Lung (tissue), 12 donors: ENCODE data around the gene GLI3. TPM values are rescaled to one million over a fixed set of nuclear protein-coding genes. Genes with fewer than 3 reads are reported as not detected.
A peak's percentile ranks its signal among the peaks of the same experiment; 100 is the strongest.

ENCODE experiments used
- ATAC-seq: fragments of 200-7000 bp; cut with Tn5 transposase; one replicate; pipeline ENCODE4 v1.9.1; 2020; ENCODE audit warnings: moderate number of reproducible peaks; ENCODE audit not compliant: insufficient read depth, low FRiP score
- DNase-seq, 3 donors: peaks; one replicate each; pipeline ENCODE4 v3.0.0-alpha.2; 2013 to 2017
- H3K27ac ChIP-seq, 2 donors: one replicate each; pipeline ENCODE4 v1.5.1; 2013; ENCODE audit warnings: mild to moderate bottlenecking in 2 of 2, moderate library complexity in 2 of 2, control low read depth in 1 of 2, inconsistent platforms in 1 of 2, low read depth in 1 of 2, low read length in 1 of 2
- H3K27me3 ChIP-seq, 3 donors: one replicate each; pipeline ENCODE4 v1.5.1; 2013; ENCODE audit warnings: low read length in 2 of 3; ENCODE audit not compliant: control insufficient read depth in 3 of 3, insufficient read depth in 3 of 3
- H3K36me3 ChIP-seq, 4 donors: one replicate each; pipeline ENCODE4 v1.5.1; 2013; ENCODE audit warnings: low read length in 4 of 4, mild to moderate bottlenecking in 1 of 4, moderate library complexity in 1 of 4; ENCODE audit not compliant: control insufficient read depth in 4 of 4, insufficient read depth in 4 of 4
- H3K4me1 ChIP-seq, 5 donors: one replicate each; pipeline ENCODE4 v1.5.1; 2013; ENCODE audit warnings: low read length in 5 of 5, mild to moderate bottlenecking in 2 of 5, moderate library complexity in 1 of 5; ENCODE audit not compliant: control insufficient read depth in 5 of 5, insufficient read depth in 5 of 5
- H3K4me3 ChIP-seq: one replicate; pipeline ENCODE4 v1.5.1; 2013; ENCODE audit warnings: mild to moderate bottlenecking, control low read depth, moderate library complexity
- H3K9ac ChIP-seq, 2 donors: one replicate each; pipeline ENCODE4 v1.5.1; 2013; ENCODE audit warnings: low read length in 2 of 2, control low read depth in 1 of 2; ENCODE audit not compliant: insufficient read depth in 1 of 2
- H3K9me3 ChIP-seq, 4 donors: one replicate each; pipeline ENCODE4 v1.5.1; 2013; ENCODE audit warnings: low read length in 3 of 4, mild to moderate bottlenecking in 1 of 4, moderate library complexity in 1 of 4; ENCODE audit not compliant: control insufficient read depth in 4 of 4, insufficient read depth in 3 of 4
- CTCF ChIP-seq: IDR thresholded peaks from 2 replicates; pipeline ENCODE4 v1.5.1; 2012; ENCODE audit warnings: mild to moderate bottlenecking; ENCODE audit errors: control extremely low read depth, extremely low read depth
- WGBS, 2 donors: extraction: QIAGEN DNeasy Blood & Tissue Kit; methylation state at CpG; one replicate each; pipeline ENCODE4 v1.1.7; 2013; 5-methylcytosine and 5-hydroxymethylcytosine counted together
- polyA plus RNA-seq, 2 donors: library from polyadenylated mRNA; stranded (reverse); fragments of 200-250 nt; gene quantifications; one replicate each; pipeline ENCODE4 v1.2.1, GENCODE V29; 2013
- total RNA-seq, 2 donors: library from RNA; depleted of rRNA in 1 of 2; stranded (reverse); fragments of >200 nt in 1 of 2; gene quantifications; one replicate each; pipeline ENCODE4 v1.2.1, GENCODE V29; 2014 to 2021
- donor health status: control.
- donor health status: control.
- donor health status: Bipolar disorder and iron deficiency.
- donor health status: healthy.
- donor health status: DM: yes; HTN: yes; CAD: no.

The GLI3 gene
- total and polyA plus RNA-seq, 4 donors = 2.0 to 23.4 (median 10.3) TPM

GRCh38 chr7:42233695-42234331 lies 3.2 kb downstream of the GLI3 start:
- no peaks in the 10 kb centered on the region for H3K9me3 ChIP-seq
- H3K9ac ChIP-seq = peak overlapping the region in 1 of 2 donors; percentile 2
- H3K27me3 ChIP-seq = no peaks in the 10 kb centered on the region
- no peak overlapping the region for H3K27ac ChIP-seq
- H3K4me3 ChIP-seq = no peak overlapping the region
- WGBS, 2 donors = 60 to 66% methylated on average over 3 of the region's 3 CpGs
- no peaks in the 10 kb centered on the region for H3K36me3 ChIP-seq
- TF ChIP-seq CTCF = no peak
- peaks cover 0 to 66% (median 33%) of the 10 kb centered on the region in 5 donors for H3K4me1 ChIP-seq
- DNase-seq (peak in 1 of 3 donors; percentile 56), ATAC-seq (no peak)

- H3K27ac ChIP-seq = no peak overlapping the region
- DNase-seq = peak in 2 of 3 donors; percentile 72 to 74
Observed at GRCh38 chr7:42233171-42233570, 3.8 kb downstream of the GLI3 start.

GRCh38 chr7:42232275-42232674 lies 4.7 kb downstream of the GLI3 start:
- ATAC-seq (no peak), DNase-seq (peak in 1 of 3 donors; percentile 37)
- Histone ChIP-seq H3K9ac (peak overlapping the region in 1 of 2 donors; percentile 23), H3K4me1 (peaks cover 0 to 75% (median 38%) of the 10 kb centered on the region in 5 donors), H3K27ac (no peak overlapping the region), H3K4me3 (no peak overlapping the region), H3K27me3 (no peaks in the 10 kb centered on the region), H3K9me3 (no peaks in the 10 kb centered on the region), H3K36me3 (no peaks in the 10 kb centered on the region)
- 71 to 75% methylated on average over 4 of the region's 4 CpGs for whole genome bisulfite sequencing, 2 donors
- no peak for TF ChIP-seq CTCF

More at GRCh38 chr7:42233171-42233570, 3.8 kb downstream of the GLI3 start:
- no peak for ATAC-seq
- no peak overlapping the region for H3K4me3 ChIP-seq
- no peaks in the 10 kb centered on the region for H3K9me3 ChIP-seq
- no peak for TF ChIP-seq CTCF
- H3K4me1 ChIP-seq = peaks cover 0 to 66% (median 33%) of the 10 kb centered on the region in 5 donors
- WGBS, 2 donors = 64 to 69% methylated on average over 2 of the region's 2 CpGs
- no peaks in the 10 kb centered on the region for H3K36me3 ChIP-seq
- no peak overlapping the region for H3K9ac ChIP-seq
- H3K27me3 ChIP-seq = no peaks in the 10 kb centered on the region
